Activated naive CD4-positive, alpha-beta T cell treated with anti-CD3 and anti-CD28 coated beads, Interleukin-2, amount 50 U/mL, for 16 hours (primary cell): ENCODE results near the gene SLC28A1.
"Not testable (repeated sequence)": the region's sequence is repeated elsewhere in the genome, so short reads cannot be mapped to it uniquely, and the experiment has no call there.

Experiments used
- DNase-seq: peaks from one replicate; pipeline ENCODE4 v3.0.0-alpha.2; 2020

Gene SLC28A1

GRCh38 chr15:84913360-84913723 is 28.9 kb downstream of the SLC28A1 start:
- DNase-seq, result no peak

DNA sequence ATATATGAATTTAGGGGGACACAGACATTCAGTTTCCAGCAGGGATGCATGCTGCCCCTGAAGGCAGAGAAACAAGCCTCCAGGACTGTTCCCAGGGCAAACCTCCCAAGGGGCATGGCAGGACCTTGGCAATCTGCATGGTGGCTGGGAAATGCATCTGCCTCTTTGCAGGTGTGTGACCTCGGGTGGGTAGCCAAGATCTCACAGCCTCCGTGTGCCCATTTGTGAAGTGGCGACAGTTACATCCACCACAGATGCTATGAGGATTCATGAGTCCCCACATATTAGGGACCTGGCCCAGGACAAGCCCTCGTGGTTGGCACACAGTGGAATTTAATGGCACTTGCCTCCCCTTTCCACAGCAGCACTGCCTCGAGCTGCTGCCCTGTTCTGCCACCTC is 29.9 kb downstream of the SLC28A1 start:
- DNase-seq, result no peak

DNA sequence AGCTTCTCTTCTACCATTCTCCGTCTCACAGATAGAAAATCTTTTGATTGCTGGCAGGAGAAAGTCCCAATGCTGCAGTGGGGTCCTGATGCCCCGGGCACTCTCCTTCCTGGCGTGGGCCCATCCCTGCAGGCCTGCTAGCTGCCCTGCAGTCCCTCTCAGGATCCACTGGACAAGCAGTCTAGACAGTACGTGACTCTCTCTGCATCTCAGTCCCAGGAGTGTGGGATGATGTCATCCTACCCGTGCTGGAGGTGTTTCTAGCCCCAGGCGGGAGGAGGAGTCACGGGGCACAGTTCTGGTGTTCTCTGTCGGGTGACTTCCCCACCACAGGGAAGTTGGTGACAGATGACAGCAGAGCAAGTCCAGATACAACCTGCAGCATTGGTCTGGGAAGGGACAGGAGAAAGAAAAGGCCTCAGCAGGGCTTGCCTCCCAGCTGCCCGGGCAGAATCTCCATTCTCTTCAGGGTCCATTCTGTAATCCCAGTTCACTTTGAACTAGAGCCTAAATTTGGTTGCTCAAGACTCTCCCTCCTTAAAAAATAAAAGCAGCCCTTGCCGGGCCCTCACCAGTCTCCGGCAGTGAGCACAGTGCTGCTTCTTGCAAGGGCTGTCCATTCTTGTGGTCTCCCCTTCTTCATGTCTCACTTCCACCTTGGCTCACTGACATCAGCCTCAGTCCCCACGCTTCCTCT is 30.6 kb downstream of the SLC28A1 start:
- DNase-seq, result peak; percentile 20

DNA sequence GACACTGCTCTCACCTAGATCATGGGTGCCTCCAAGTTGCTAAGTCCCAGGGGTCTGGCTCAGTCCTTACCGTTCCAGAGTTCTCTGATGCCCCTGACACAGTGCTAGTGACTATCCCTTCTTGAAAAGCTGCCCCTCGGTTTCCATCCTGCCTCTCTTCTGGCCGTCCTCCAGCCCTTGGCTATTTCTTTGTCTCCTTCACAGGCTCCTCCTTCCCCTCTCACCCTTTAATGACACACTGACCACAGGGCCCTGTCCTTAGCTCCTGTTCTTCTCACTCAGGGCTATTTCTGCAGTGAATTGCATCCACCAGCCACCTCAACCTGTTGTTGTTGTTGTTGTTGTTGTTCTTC is 31.1 kb downstream of the SLC28A1 start:
- DNase-seq, result no peak

DNA sequence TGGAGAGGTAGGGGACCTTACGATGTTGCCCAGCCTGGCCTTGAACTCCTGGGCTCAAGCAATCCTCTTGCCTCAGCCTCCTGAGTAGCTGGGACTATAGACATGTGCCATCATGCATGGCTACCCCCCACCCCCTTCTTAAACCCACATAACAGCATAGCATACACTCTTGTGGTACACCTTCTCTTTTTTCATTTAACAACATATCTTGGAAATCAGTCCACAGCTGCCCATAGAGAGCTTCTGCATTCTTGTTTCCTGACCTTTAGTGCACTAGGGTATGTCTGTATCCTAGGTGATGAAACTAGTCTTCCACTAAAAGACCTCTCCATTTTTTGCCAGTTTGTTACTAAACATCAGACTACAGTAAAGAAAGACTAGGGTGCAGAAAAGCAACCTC is 33.0 kb downstream of the SLC28A1 start:
- no peak for DNase-seq

- no peak for DNase-seq
Measured at GRCh38 chr15:84919106-84919667, 34.7 kb downstream of the SLC28A1 start.

GRCh38 chr15:84921121-84921520 is 36.7 kb downstream of the SLC28A1 start:
- no peak for DNase-seq

GRCh38 chr15:84922530-84922929 is 38.1 kb downstream of the SLC28A1 start:
- DNase-seq, result no peak

DNA sequence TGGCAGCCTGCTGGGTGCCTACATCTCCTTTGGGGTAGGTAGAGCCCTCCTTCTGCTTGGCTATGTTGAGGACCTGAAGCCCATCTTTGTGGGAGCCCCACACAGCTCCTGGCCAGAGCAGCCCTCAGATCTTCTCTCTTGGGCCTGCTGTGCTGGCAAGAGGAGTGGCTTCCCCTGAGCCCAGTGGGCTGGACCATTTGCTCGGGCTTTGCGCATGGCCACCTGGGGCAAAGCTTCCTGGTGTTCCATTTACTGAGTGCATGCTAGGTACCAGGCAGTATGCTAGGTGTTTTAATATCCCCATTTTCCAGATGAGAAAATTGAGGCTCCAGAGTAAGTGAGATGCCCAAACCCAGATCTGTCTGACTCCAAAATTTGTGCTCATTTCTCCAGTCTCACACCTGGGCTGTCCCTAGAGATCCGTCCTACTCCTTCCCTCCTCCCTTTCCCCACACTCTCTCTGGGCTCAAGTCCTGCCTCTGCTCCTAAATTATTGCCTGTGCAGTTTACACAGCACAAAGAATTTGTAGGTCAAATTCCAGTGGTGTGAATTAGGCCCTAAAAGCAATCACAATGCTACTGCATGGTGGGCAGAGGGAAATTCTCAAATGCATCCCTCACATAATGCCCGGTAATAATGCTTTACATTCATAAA is 39.7 kb downstream of the SLC28A1 start:
- DNase-seq, result no peak

GRCh38 chr15:84924821-84925569 is 40.5 kb downstream of the SLC28A1 start:
- DNase-seq, result not testable (repeated sequence)

DNA sequence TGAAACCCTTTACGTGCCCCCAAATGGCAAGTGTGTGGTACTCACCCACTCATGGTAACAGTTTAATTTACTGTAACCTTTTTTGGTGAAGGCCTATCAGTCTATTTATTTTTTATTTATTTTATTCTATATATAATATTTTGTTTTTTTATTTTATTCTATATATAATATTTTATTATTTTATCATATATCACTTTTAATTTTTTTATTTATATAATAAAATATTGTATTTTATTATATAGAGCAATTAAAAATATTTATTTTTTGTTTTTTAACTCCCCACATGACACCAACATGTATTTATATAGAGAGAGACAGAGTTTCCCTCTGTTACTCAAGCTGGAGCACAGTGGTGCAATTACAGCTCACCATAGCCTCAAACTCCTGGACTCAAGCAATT is 41.4 kb downstream of the SLC28A1 start:
- no peak for DNase-seq

DNA sequence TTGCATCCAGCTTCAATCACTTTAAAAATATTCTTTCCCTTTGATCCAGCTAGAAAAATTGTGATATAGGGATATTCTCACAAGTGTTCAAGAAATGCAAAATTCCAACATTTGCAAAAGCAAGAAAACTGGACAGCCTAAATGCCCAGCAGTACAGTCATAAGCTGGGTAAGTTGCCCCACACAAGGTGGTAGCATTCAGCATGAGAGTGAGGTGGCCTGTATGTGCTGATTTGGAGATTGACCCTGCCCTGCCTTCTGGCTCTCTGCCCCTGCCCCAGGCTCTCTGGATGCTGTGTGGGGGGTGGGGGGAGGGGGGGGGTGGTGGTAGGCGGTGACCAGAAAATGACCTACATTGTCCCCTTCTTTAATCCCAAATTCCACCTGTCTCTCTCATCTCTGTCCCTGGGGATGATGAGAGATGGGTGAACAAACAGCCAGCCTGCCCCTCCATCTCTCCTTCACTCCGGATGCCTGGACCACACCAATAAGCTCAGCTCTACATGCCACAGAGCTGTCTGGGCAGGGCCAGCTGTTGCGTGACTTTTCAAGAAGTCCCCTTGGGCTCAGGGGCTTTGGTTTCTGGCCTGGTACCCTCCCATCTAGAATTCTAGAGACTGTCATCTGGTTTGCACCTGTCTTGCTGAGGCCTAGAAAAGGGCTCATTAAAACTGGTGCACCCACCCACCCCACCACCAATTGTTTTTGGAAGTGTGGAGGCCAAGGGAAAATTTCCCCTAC is 42.2 kb downstream of the SLC28A1 start:
- DNase-seq, result no peak

GRCh38 chr15:84928843-84929168 is 44.3 kb downstream of the SLC28A1 start:
- DNase-seq, result no peak

DNA sequence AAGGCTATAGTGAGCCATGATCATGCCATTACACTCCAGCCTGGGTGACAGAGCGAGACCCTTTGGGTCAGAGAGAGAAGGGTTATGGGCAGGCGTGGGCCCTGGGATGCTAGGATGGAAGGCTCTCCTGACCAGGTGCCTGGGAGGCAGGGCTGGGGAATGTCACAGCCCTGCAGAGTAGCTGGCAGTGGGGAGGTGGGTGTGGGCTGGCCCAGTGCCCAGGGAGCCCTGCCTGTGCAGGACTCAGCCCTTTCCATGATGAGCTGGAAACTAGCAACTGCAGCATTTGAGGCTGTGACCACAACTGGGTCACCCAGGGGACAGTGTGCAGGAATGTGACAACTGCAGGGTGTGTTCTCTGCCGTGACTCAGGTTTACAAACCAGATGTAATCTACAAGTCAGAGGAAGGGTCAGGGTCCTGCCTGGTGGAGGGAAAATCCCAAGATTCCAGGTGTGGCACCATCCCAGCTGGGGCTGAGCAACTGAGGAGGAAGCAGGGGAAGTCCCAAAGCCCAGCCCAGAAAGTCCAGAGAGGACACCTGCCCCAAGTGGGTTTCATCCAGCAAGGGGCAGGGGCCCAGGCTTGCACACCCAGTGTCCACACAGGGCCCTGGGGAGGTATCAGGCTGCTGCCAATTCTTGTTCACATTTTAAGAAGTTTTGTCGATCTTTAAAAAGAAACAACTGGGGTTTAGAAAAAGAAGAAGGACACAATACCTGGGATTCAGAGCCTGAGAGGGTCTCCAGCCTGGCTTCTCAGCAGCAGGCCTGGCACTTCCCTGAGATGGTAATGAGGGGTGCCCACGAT is 45.5 kb downstream of the SLC28A1 start:
- no peak for DNase-seq

- no peak for DNase-seq
Measured at GRCh38 chr15:84934942-84935729, 50.7 kb downstream of the SLC28A1 start.

- DNase-seq, result no peak
Measured at GRCh38 chr15:84937144-84937543, 52.7 kb downstream of the SLC28A1 start.

DNA sequence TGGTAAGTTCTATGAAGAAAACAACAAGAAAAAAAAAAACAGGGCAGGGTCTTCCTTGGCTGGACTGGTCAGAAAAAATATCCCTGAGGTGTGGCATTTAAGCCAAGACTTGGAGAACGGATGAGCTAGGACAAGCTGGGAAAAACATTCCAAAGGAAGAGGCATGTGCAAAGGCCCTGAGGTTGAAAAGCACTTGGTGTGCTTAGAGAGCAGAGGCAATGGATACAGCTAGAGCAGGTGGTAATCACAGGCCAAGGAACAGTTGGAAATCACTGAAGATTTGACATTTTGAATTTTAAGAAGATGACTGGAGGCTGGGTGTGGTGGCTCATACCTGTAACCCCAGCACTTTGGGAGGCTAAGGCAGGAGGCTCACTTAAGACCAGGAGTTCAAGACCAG is 54.3 kb downstream of the SLC28A1 start:
- no peak for DNase-seq

GRCh38 chr15:84940399-84940798 is 55.9 kb downstream of the SLC28A1 start:
- DNase-seq, result no peak

- DNase-seq, result no peak
Measured at GRCh38 chr15:84942456-84942855, 58.0 kb downstream of the SLC28A1 start.

GRCh38 chr15:84944311-84944710 is 59.8 kb downstream of the SLC28A1 start:
- DNase-seq, result no peak

- no peak for DNase-seq
Measured at GRCh38 chr15:84944861-84945260, 60.4 kb downstream of the SLC28A1 start.
